DMS153 treated with DMSO at 0.1 percent for 48 hours (cell line): ENCODE data around the gene EIF4B.
A peak's percentile ranks its signal among the peaks of the same experiment; 100 is the strongest.

Experiments used
- DNase-seq: peaks from one replicate; lab custom pipeline; 2025; ENCODE audit not compliant: unreplicated experiment; lab: John Stamatoyannopoulos, UW

EIF4B gene

GRCh38 chr12:53044896-53045695 is 38.8 kb downstream of the EIF4B start:
- no peak for DNase-seq

GRCh38 chr12:53045696-53046045 is 39.4 kb downstream of the EIF4B start:
- DNase-seq, result no peak

GRCh38 chr12:53046655-53047220 is 40.5 kb downstream of the EIF4B start:
- DNase-seq, result peak; percentile 81

- no peak for DNase-seq
Observed at GRCh38 chr12:53047221-53048032, 41.2 kb downstream of the EIF4B start.

- peak; percentile 14 for DNase-seq
Observed at GRCh38 chr12:53048033-53048779, 42.0 kb downstream of the EIF4B start.

- DNase-seq, result no peak
Observed at GRCh38 chr12:53048780-53049401, 42.6 kb downstream of the EIF4B start.

GRCh38 chr12:53049571-53050318 is 43.5 kb downstream of the EIF4B start, which contains the start of gene TNS2:
TNS2 (plus strand) TSS chr12:53050065; CDS start chr12:53050186, 121 bp downstream.
- DNase-seq, result peak; percentile 42

- no peak for DNase-seq
Observed at GRCh38 chr12:53050426-53051057, 44.3 kb downstream of the EIF4B start.

GRCh38 chr12:53051058-53051880 is 45.0 kb downstream of the EIF4B start:
- no peak for DNase-seq

GRCh38 chr12:53051881-53052412 is 45.7 kb downstream of the EIF4B start:
- DNase-seq, result no peak

- no peak for DNase-seq
Observed at GRCh38 chr12:53052419-53053217, 46.4 kb downstream of the EIF4B start.

- DNase-seq, result peak; percentile 85
Observed at GRCh38 chr12:53053218-53054111, 47.2 kb downstream of the EIF4B start.

- peak; percentile 86 for DNase-seq
Observed at GRCh38 chr12:53054112-53054878, 48.0 kb downstream of the EIF4B start.

- DNase-seq, result no peak
Observed at GRCh38 chr12:53055471-53056266, 49.4 kb downstream of the EIF4B start.

GRCh38 chr12:53056296-53056695 is 50.0 kb downstream of the EIF4B start:
- no peak for DNase-seq
